Fibroblast of the conjunctiva (primary cell): ENCODE results near the gene USP49.

Experiments
- DNase-seq: peaks from one replicate; pipeline ENCODE4 v3.0.0-alpha.2; 2010; ENCODE audit warnings: low read depth

The USP49 gene

GRCh38 chr6:41929924-41930323, 34.7 kb upstream of the USP49 start:
- DNase-seq, result no peak

GRCh38 chr6:41927253-41927652, 32.1 kb upstream of the USP49 start:
- no peak for DNase-seq

- no peak for DNase-seq
Measured at GRCh38 chr6:41922154-41922553, 27.0 kb upstream of the USP49 start.

GRCh38 chr6:41921712-41921998, 26.5 kb upstream of the USP49 start:
- no peak for DNase-seq

- peak; percentile 84 for DNase-seq
Measured at GRCh38 chr6:41920921-41921711, 25.9 kb upstream of the USP49 start, which contains the start of the genes BYSL and MED20. TSS of gene BYSL (plus strand) at chr6:41921499. CDS start at chr6:41921563, 64 bp downstream. TSS of gene MED20 (minus strand) at chr6:41921139. CDS start at chr6:41921018, 121 bp downstream.

GRCh38 chr6:41917528-41917927, 22.4 kb upstream of the USP49 start:
- peak; percentile 84 for DNase-seq

- no peak for DNase-seq
Measured at GRCh38 chr6:41914869-41915530, 19.8 kb upstream of the USP49 start.

- DNase-seq, result no peak
Measured at GRCh38 chr6:41914343-41914742, 19.2 kb upstream of the USP49 start.

GRCh38 chr6:41909727-41910126, 14.6 kb upstream of the USP49 start:
- DNase-seq, result no peak

- DNase-seq, result no peak
Measured at GRCh38 chr6:41901882-41902519, 6.8 kb upstream of the USP49 start.

- no peak for DNase-seq
Measured at GRCh38 chr6:41900861-41901260, 5.7 kb upstream of the USP49 start.

GRCh38 chr6:41896281-41896680, 1.1 kb upstream of the USP49 start:
- no peak for DNase-seq

GRCh38 chr6:41894366-41895299, 542 bp downstream of the USP49 start:
- DNase-seq, result no peak

GRCh38 chr6:41892921-41893564, 2.1 kb downstream of the USP49 start:
- DNase-seq, result no peak

- DNase-seq, result no peak
Measured at GRCh38 chr6:41887331-41887751, 7.8 kb downstream of the USP49 start.

- no peak for DNase-seq
Measured at GRCh38 chr6:41885930-41886329, 9.2 kb downstream of the USP49 start.

GRCh38 chr6:41884957-41885356, 10.2 kb downstream of the USP49 start:
- no peak for DNase-seq

GRCh38 chr6:41881506-41881905, 13.7 kb downstream of the USP49 start:
- DNase-seq, result no peak

GRCh38 chr6:41878961-41879405, 16.2 kb downstream of the USP49 start:
- no peak for DNase-seq

GRCh38 chr6:41878246-41878645, 16.9 kb downstream of the USP49 start:
- no peak for DNase-seq

GRCh38 chr6:41877051-41877680, 18.0 kb downstream of the USP49 start:
- no peak for DNase-seq
